HG03045 (cell line): Measurements from ENCODE around the gene URB1.
"Not testable (repeated sequence)": the region's sequence is repeated elsewhere in the genome, so short reads cannot be mapped to it uniquely, and the experiment has no call there.

Experiments used
- ATAC-seq: cut with Tn5 transposase; IDR thresholded peaks from one replicate; pipeline ENCODE4 v1.9.1; 2021; ENCODE audit warnings: mild to moderate bottlenecking, moderate library complexity; ENCODE audit not compliant: unreplicated experiment

The URB1 gene

DNA sequence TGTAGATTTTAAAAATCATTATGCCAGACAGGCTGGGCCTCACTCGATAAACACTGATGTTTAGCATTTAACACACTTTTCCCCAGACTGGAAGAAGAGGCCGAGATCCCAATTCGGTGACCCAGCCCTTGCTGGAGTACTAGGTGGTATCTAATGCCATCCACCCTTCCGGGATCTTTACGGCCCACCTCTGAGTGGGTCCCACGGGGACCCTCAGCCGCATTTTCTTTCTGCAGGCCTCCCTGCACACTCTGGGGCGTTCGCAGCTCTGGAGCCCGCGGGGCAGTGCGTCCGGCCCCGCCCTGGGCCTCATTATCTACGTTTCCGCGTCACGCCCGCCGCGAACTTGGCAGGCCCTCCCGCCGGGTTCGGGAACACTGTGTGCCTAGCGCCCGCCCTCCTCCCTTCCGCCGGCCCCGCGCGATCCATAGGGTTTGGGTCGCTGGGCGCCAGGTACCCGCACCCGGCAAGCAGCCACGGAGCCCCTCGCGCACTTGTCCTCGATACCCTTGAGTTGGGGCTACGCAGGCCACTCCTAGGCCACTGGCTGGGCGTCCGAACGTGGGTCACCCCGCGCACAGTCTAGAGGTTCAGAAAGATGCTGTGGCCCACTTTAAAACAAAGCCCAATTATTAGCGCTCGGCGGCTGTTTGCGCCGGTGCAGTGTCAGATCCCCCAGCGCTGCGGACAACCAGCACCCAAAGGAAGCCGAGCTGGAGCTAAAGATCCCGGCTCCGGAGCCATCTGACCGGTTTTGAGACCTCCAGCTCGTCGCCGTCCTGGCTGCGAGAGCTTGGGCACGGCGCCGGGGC lies 18.7 kb upstream of the URB1 start:
- no peak for ATAC-seq

DNA sequence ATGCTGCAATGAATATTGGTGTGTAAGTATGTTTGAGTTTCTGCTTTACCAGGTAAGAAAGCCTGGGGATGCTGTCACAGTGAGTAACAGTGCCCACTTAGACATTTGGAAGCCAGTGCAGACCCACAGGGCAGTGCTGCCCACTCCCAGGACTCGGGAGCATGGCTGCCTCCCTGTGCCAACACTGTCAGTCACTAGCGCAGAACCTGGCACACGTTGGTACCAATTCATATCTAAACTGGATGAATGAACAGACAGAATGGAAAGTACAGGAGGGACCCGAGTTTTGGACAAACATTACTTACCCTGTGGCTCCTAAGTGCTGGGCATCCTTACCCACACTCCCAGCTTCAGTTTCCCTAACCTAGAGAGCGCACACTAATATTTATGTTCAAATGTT lies 18.1 kb upstream of the URB1 start:
- ATAC-seq = no peak

DNA sequence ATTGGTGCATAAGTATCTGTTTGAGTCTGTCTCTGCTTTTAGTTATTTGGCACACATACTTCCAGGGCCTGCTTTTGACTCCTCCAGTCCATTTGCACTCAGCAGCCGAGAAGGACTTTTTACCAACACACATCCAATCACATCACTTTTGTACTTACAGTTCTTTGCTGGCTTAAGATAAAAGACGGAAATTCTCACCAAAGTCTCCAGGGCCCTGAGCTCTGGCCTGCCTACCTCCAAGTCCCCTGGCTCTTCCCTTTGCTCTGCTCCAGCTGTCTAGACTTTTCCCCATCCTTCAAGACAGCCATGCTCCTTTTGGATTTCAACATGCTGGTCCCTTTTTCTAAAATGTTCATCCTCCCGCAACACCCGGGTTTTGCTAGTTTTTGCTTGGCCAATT lies 17.5 kb upstream of the URB1 start:
- ATAC-seq = no peak

DNA sequence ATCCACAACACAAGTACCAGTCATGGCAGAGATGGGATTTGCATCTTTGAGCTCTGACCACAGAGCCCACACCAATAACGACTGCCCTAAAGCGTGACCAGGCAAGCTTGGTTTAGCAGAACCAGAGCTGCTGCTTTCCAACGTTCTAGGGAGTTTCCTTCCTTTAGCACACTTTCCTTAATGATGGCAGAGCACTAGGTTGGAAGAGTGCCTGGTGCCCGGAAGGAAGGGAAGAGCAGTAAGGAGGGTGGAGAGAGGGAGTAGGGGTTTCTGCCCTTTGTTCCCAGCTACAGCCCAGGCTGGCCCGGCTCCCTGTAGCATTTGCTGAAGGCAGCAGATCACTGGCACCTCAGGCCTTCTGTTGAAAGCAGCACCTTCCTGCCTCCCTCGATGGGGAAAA lies 13.6 kb upstream of the URB1 start:
- no peak for ATAC-seq

DNA sequence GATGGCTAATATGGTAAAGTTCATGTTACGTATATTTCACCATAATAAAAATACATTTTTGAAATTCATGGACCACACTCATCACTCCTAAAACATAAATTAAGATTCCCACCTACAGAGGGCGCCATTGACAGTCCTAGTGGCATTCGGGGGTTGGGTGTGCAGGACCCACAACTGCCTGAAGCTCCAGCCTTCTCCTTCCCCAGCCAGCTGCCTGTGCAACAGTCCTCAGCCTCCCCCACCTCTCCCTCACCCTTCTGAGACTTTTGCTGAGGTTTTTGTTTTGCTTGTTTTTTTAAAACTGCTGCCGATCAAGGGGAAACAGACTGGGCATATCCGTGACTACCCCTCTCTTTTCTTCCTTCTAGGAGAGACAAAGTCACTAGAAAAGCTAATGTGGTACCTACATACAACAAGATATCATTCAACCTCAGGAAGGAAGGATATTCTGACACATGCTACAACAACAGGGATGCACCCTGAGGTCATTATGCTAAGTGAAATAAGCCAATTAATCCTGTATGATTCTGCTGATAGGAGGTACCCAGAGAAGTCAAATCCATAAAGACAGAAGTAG lies 10.5 kb upstream of the URB1 start:
- ATAC-seq = no peak

DNA sequence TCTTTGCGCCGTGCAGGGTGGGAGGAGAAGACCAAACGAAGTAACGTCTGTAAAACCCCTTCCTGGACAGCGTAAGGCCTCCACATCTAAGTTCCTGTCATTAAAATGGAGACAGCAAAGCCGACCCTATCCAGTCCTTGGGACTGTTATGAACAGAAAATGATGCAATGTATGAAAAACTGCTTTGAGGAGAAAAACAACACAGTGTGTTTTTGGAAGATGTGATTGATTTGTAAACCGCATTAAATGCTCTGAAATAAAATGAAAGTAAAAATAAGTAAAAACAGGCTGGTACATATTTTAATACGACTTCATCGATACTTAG lies 827 bp upstream of the URB1 start:
- ATAC-seq = no peak

DNA sequence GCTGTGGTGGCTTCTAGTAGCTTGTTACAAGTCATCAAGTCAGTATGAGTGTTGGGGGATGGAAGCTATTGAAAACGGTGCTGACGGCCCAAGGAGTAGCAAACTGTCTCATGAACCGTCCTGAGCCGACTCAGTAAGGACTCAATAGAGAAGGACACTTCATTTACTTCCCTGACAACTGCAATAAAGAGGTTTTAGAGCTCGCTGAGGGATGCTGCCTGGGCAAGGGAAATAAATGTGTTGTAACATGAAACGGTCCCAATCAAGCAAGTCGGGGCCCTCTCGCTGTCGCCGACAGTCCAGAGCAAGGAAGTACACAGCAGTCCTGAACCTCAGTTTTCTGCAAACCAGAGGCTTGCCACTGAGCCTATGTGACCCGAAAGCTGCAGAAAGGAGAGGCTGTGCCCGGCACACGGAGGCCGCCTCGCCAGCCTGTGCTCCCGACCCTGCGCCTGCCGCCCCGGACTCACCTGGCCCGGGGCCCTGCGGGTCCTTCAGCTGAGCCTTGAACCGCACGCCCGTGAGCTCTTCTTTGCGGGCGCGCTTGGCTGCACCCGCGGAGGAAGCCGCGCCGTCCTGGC lies 423 bp downstream of the URB1 start:
- peak; percentile 41 for ATAC-seq

DNA sequence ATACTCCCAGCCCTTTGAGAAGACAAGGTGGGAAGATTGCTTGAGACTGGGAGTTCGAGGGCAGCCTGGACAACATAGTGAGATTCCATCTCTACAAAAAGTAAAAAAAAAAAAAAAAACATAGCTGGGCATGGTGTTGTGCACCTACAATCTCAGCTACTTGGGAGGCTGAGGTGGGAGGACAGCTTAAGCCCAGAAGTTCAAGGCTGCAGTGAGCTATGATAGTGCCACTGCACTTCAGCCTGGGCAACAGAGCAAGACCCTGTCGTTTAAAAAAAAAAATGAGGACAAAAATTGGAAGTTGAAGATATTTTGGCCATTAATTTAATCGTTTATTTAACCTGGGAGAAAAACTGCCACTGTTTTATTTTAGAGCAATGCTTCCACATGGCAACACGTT lies 1.1 kb downstream of the URB1 start:
- ATAC-seq = no peak

DNA sequence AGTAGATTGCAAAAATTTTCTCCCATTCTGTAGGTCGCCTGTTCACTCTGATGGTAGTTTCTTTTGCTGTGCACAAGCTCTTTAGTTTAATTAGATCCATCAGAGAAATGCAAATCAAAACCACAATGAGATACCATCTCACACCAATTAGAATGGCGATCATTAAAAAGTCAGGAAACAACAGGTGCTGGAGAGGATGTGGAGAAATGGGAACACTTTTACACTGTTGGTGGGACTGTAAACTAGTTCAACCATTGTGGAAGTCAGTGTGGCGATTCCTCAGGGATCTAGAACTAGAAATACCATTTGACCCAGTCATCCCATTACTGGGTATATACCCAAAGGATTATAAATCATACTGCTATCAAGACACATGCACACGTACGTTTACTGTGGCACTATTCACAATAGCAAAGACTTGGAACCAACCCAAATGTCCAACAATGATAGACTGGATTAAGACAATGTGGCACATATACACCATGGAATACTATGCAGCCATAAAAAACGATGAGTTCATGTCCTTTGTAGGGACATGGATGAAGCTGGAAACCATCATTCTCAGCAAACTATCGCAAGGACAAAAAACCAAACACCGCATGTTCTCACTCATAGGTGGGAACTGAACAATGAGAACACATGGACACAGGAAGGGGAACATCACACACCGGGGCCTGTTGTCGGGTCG lies 2.1 kb downstream of the URB1 start:
- ATAC-seq = not testable (repeated sequence)

DNA sequence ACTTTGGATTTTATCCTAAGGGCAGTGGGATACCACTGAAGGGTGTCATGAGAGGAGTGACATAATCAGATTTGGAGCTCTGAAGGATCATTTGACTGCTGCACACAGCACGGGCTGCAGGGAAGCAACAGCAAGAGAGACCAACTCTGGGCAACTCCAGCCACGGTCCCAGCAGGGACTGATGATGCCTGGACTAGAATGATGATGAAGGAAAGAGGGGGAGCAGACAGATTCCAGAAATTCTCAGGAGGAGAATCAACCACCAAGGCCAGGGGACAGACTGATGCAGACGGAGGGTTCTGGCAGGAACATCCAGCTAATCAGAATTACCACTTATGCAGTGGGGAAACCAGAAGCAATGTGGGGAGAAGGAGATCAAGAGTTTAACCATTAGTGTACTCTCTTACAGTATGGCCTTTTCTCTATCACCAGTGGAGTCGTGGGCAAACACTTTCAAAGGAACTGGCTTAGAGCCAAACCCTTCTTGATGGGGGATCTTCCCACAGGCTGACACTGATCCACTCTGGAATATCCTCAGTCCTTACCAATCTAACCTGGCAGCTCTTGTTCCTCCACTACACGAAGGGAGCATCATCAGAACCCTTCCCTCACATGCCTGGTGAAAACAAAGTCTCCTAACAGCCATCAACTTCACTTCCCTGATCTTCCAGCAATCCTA lies 3.3 kb downstream of the URB1 start:
- ATAC-seq = no peak

DNA sequence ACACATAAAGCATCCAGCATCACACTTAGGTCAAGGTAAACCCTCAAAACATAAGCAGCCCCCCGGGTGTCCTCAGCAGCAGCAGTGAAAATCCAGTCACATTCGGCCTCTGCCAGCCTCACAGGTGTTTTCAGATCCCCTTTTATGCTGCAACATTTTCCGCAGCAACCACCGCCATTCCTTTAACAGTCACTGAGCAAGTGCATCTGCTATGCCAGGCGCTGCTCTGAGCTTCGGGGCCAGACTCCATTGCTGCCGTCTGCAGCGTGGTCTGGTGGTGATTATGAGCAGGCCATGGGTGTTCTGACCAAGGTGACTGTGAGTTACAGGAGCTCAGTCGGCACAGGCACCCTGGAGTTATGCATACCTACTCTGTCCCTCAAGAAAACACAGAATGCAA lies 4.5 kb downstream of the URB1 start:
- no peak for ATAC-seq

DNA sequence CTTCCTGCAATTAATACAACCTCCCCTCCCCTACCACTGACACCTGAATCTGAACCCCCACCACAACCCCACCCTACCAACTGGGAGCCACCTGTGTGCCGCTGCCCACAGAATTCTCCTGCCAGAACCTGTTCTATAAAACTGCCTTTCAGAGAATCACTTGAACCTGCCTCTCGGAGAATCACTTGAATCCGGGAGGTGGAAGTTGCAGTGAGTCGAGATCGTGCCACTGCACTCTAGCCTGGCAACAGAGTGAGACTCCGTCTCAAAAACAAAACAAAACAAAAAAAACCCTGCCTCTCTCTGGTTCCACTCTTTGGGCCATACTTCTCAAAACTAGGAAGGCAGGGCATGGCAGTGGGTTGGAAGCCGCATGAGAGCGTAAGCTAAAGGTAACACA lies 5.7 kb downstream of the URB1 start:
- ATAC-seq = no peak

DNA sequence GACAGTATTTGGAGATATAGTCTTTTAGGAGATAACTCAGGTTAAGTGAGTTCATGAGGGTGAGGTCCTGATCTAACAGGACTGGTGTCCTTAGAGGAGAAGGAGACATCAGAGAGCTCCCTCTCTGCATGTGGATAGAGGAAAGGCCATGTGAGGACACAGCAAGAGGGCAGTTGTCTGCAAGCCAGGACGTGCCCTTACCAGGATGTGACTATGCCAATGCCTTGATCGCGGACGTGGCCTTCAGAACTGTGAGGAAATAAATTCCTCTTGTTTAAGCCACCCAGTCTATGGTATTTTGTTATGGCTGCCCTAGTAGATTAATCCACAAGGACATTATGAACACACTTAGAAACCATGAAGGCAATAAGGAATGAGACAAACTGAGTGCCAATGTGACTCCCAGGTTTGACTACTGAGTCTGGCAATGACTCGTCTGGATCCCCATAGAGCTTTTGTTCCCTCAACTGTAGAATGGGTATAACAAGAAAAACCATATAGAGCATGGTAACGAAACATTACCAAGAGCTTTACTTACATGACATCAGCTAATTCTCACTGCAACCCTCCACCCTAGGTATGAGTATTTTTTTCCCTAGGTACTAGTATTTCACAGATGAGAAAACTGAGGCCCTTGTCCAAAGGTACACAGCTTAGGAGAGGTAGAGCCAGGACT lies 6.5 kb downstream of the URB1 start:
- ATAC-seq = no peak

DNA sequence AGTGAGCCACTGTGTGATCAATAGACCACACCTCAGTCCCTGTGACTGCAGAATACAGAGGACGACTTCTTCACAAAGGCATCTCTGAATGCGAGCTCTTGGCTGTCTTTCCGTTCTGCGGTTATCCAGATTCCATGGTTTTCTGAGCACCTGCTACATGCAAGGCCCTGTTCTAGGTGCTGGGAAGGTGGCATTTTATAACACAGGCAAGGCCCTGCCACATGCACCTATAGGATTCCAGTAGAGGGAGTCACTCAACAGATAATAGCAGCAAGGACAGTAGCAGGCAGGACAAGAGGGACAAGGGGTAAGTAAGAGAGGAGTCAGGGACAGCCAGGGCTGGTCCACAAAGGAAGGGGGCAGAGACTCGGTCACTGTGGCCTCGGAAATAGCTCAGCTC lies 9.0 kb downstream of the URB1 start:
- no peak for ATAC-seq

DNA sequence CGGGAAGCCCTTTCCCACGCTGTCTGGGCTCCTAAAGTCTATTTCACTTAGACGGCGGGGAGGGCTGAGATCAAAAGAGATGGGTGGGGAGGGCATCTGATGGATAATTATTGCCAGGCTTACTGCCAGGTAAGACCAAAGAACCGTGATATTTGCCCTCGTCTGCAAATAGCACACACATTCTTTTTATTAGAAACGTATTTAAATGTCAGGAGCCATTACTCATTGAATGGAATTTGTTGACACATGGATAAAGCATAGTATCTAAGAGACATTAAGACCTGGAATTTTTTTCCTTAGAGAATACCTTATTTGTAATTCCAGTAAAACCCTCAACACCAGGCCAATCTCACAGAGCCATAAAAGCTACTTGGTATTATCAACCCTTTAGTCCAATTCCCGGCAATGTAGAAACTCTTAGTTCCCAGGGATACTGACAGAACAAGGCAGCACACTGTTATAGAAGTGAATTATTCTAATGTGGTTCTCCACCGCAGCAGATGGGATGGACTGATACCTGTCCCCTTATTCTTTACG lies 10.6 kb downstream of the URB1 start:
- no peak for ATAC-seq

DNA sequence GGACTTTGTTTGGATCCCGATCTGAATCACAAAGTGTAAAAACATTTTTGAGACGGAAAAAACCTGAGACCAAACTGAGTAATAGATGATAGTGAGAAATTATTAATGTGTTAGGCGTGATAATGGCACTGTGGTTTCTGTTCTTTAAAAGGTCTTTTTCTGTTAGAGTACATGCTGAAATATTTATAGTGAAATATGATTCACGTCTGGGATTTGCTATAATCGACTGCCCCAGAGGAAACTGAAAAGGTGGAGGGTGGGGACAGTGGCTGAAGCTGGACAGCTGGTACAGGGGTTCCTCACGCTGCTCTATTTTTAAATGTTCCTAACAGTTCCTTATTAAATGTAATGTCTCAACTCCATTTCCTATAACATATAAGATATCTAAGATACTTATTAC lies 11.2 kb downstream of the URB1 start:
- ATAC-seq = no peak

DNA sequence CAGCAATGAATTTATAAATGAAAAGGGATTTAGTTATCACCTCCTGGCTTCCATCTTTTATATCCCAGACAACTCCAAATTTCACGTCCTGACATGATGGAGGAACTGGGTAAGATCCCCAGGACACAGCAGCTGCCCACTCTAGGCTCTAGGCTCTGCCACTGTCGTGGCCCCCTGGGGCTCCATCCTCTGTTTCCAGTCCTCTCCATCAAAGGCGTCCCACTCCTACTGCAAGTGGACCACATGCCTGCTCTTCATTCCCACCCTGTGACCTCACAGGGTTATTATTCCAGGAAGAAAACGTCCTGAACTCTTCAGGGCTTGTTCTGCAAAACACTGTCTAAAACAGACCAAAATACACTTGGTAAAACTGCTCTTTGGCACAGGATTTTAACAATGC lies 11.9 kb downstream of the URB1 start:
- no peak for ATAC-seq

DNA sequence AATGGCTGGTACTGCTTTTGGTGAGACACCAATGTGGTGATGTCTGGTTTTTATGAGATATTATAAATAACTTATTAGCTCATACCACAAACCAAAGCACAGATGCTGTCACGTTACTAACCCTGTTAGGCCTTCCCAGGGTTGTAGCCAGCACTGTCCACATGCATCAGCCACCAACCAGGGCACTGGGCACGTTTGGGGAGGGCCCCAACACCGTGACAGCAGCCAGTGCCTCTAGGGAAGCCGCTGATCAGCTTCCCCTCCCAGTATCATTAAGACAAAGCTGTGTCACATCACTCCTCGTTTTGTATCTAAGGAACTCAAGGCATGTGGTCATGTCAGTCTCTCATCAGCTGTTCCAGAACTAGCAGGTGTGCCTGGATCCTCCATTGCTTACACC lies 13.9 kb downstream of the URB1 start:
- no peak for ATAC-seq

DNA sequence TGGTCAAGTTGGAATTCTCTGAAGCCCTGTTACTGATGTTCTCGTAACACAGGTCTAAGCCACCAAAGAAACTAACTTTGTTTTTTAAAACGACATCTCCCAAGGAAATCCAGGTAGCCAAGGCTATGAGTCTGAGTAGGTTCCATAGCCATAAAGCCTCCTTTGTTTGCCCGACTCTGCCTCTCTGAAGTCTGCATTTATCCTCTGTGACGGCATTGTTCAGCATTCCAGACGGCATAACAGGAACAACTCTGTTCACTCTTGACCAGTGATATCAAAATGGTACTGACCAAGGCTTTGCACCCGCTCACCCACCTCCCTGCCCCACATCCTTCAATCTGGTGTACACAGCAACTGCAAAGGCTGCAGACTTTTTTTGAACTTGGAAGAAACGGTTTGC lies 14.8 kb downstream of the URB1 start:
- no peak for ATAC-seq

DNA sequence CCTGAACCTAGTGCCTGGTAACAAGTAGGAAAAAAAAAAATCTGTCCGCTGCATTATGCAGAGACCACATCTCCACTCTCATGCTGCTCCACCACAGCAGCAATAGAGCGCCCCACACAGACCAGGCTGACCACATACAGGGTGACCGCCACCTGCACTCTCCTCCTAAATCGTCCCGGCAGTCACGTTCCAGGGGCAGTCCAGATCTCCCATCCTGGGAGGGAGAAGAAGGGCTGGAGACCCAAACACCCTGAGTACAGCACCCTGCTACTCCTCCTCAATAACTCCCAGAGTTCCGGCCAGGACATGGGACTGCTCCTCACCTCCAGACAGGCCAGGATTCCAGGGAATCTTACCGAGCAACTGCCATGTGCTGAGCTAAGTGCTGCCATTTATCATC lies 15.3 kb downstream of the URB1 start:
- ATAC-seq = no peak

DNA sequence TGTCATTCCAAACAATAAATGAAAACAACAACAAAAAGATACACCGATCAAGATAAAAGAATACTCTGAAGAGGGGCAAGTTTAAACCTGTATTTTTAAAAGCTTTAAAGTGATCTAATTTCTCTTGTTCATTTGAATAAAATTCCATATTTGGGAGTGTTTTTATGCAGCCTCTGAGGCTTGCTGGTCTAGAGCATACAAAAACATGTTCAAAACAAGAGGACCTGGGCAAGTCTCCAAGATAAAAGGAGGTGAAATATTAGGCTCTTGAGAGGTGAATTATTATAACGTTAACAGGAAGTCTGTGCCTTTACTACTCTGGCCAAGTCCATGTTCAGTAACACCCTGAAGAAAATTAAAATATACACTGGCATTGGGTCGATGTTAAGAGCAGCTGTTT lies 20.1 kb downstream of the URB1 start:
- no peak for ATAC-seq
